Calu3 (cell line): Measurements from ENCODE around the gene ULBP3. TPM values are rescaled to one million over a fixed set of nuclear protein-coding genes. Genes with fewer than 3 reads are reported as not detected.

ENCODE experiments used
- BruUV-seq: library from RNA; stranded (reverse); fragments of 400-500 nt; replicated peaks from 2 replicates; lab custom pipeline; 2021; lab: Mats Ljungman, UMichigan
- CTCF ChIA-PET: fragments of 300-600 bp; sonication (Branson Sonifier 250); formaldehyde crosslinking; loops from one replicate; lab custom pipeline; 2022; ENCODE audit warnings: antibody characterized with exemption; lab: Charles Lee
- DNase-seq: peaks from one replicate; pipeline ENCODE4 v3.0.0; 2022
- H3K27ac Mint-ChIP-seq: one replicate; pipeline ENCODE4 v1.8.0; 2022; ENCODE audit warnings: mixed read lengths; ENCODE audit not compliant: unreplicated experiment
- H3K27me3 Mint-ChIP-seq: one replicate; pipeline ENCODE4 v1.8.0; 2022; ENCODE audit warnings: mixed read lengths; ENCODE audit not compliant: unreplicated experiment
- H3K36me3 Mint-ChIP-seq: one replicate; pipeline ENCODE4 v1.8.0; 2022; ENCODE audit warnings: mild to moderate bottlenecking, moderate library complexity, mixed read lengths; ENCODE audit not compliant: insufficient read depth, unreplicated experiment
- H3K4me1 Mint-ChIP-seq: one replicate; pipeline ENCODE4 v1.8.0; 2022; ENCODE audit warnings: mild to moderate bottlenecking, low read depth, mixed read lengths; ENCODE audit not compliant: unreplicated experiment
- H3K4me3 Mint-ChIP-seq: one replicate; pipeline ENCODE4 v1.8.0; 2022; ENCODE audit warnings: mild to moderate bottlenecking, low read depth, moderate library complexity, mixed read lengths; ENCODE audit not compliant: unreplicated experiment
- H3K9me3 Mint-ChIP-seq: one replicate; pipeline ENCODE4 v1.8.0; 2022; ENCODE audit warnings: low read depth, mixed read lengths; ENCODE audit not compliant: unreplicated experiment
- intact Hi-C: fragments of 100-400 bp; cut with micrococcal nuclease; formaldehyde crosslinking; loops from one replicate; pipeline ENCODE4 v1.10.0; 2022; ENCODE audit not compliant: unreplicated experiment
- total RNA-seq: library from RNA; stranded (reverse); gene quantifications from 2 replicates; pipeline ENCODE4 v1.2.3, GENCODE V29; 2022
- TF ChIP-seq, protein P1 (sequence below): fragments of 200-600 bp; IDR thresholded peaks from one replicate; pipeline ENCODE4 v1.8.0; 2022; ENCODE audit warnings: antibody characterized with exemption; ENCODE audit not compliant: unreplicated experiment

The ULBP3 gene
- total RNA-seq, 1 experiment from 2014 or later, result 8.4 TPM

DNA sequence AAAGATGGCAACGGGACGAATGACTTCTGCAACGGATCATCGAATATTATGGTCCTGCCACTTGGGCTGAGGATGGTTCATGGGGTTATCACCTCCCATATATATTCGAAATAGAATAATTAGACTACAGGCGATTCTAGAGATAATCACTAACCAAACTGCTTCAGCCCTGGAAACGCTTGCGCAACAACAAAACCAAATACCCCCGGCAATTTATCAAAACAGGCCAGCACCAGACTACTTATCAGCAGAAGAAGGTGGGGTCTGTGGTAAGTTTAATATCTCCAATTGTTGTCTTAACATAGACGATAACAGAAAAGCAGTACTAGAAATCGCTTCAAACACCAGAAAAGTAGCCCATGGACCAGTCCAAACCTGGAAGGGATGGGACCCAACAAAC is 31.0 kb upstream of the ULBP3 start:
- Mint-ChIP-seq H3K9me3 (no peaks in the 10 kb centered on the region), H3K27ac (no peak overlapping the region), H3K27me3 (peaks cover 26% of the 10 kb centered on the region), H3K4me3 (no peak overlapping the region), H3K4me1 (no peaks in the 10 kb centered on the region), H3K36me3 (no peaks in the 10 kb centered on the region)
- DNase-seq, result no peak
- CTCF ChIA-PET, result no interaction called here
- intact Hi-C loops, result no loop called here
- BruUV-seq, result no TSS peak
- TF ChIP-seq, protein P1, sequence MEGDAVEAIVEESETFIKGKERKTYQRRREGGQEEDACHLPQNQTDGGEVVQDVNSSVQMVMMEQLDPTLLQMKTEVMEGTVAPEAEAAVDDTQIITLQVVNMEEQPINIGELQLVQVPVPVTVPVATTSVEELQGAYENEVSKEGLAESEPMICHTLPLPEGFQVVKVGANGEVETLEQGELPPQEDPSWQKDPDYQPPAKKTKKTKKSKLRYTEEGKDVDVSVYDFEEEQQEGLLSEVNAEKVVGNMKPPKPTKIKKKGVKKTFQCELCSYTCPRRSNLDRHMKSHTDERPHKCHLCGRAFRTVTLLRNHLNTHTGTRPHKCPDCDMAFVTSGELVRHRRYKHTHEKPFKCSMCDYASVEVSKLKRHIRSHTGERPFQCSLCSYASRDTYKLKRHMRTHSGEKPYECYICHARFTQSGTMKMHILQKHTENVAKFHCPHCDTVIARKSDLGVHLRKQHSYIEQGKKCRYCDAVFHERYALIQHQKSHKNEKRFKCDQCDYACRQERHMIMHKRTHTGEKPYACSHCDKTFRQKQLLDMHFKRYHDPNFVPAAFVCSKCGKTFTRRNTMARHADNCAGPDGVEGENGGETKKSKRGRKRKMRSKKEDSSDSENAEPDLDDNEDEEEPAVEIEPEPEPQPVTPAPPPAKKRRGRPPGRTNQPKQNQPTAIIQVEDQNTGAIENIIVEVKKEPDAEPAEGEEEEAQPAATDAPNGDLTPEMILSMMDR, result no peak

DNA sequence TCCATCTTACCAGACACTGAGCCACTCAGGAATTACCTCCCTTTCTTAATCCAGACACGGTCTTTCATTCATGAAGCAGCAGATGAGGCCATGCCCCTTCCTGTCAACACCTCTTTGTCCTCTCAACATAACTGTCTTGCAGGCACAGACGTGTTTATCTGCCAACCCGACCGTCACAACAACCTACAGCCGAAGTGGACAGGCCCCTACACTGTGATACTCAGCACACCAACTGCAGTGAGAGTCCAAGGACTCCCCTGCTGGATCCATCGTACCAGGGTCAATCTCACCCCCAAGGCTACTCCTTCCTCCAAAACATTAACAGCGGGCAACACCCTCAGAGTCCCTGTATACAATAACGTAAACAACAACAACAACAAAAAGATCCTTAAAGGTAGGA is 30.6 kb upstream of the ULBP3 start:
- TF ChIP-seq, protein P1, result no peak
- no TSS peak for BruUV-seq
- intact Hi-C loops, result no loop called here
- Mint-ChIP-seq H3K27ac (no peak overlapping the region), H3K27me3 (peaks cover 30% of the 10 kb centered on the region), H3K36me3 (no peaks in the 10 kb centered on the region), H3K4me3 (no peak overlapping the region), H3K4me1 (no peaks in the 10 kb centered on the region), H3K9me3 (no peaks in the 10 kb centered on the region)
- CTCF ChIA-PET, result no interaction called here
- DNase-seq, result no peak

DNA sequence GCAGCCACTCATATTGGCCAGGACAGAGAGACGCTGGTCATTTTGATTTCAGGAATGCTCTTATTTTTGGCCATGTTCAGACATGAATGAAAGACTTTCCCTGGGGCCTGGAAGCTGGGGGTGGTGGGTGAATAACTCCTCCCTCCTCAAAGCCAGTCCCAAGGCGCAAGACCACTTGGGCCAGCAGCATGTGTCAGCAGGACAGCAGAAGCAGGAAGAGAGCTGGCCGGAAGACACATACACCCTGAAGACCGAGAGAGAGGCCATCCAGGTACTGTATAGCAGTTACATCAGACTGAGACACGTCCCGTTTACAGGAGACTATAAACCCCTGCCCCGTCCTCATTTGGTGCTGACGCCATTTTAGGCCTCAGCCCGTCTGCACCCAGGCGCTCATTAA is 29.2 kb upstream of the ULBP3 start:
- H3K9me3 Mint-ChIP-seq, result no peaks in the 10 kb centered on the region
- no peak overlapping the region for H3K27ac Mint-ChIP-seq
- no peaks in the 10 kb centered on the region for H3K4me1 Mint-ChIP-seq
- no TSS peak for BruUV-seq
- intact Hi-C loops, result no loop called here
- no peaks in the 10 kb centered on the region for H3K36me3 Mint-ChIP-seq
- peaks cover 31% of the 10 kb centered on the region for H3K27me3 Mint-ChIP-seq
- CTCF ChIA-PET, result no interaction called here
- TF ChIP-seq, protein P1, result no peak
- DNase-seq, result no peak
- no peak overlapping the region for H3K4me3 Mint-ChIP-seq

DNA sequence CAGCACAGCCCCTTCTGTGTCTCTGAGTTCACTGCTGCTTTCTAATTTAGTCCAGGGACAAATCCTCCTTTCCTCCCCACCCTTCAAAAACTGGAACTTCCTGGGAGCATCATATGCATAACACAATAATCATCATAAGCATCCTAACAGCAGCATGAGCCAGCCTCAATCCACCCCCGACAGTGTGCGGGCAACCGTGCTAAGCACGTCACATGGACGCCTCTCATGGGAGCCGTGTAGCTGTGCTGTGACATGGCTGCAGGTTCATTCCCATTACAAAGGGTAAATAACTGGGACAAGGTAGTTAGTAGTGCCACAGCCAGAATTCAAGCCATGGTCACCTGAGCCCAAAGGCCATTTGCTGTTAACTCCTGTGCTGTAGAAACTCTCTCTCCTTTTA is 24.5 kb upstream of the ULBP3 start:
- TF ChIP-seq, protein P1, result no peak
- CTCF ChIA-PET, result no interaction called here
- peaks cover 45% of the 10 kb centered on the region for H3K27me3 Mint-ChIP-seq
- intact Hi-C loops, result no loop called here
- DNase-seq, result no peak
- no peaks in the 10 kb centered on the region for H3K4me1 Mint-ChIP-seq
- no peaks in the 10 kb centered on the region for H3K36me3 Mint-ChIP-seq
- no peak overlapping the region for H3K4me3 Mint-ChIP-seq
- H3K27ac Mint-ChIP-seq, result no peak overlapping the region
- no TSS peak for BruUV-seq
- H3K9me3 Mint-ChIP-seq, result no peaks in the 10 kb centered on the region
